WI38 (cell line): Measurements from ENCODE around the gene SUGCT.

Experiments used
- H3K4me3 ChIP-seq: 2 replicates; pipeline ENCODE4 v1.5.1; 2011; ENCODE audit warnings: low read depth, mild to moderate bottlenecking, control low read depth, low read length
- TF ChIP-seq, protein P1 (sequence below): IDR thresholded peaks from 2 replicates; pipeline ENCODE4 v1.5.1; 2012; ENCODE audit warnings: low read depth, mild to moderate bottlenecking, control low read depth, low read length

SUGCT gene

DNA sequence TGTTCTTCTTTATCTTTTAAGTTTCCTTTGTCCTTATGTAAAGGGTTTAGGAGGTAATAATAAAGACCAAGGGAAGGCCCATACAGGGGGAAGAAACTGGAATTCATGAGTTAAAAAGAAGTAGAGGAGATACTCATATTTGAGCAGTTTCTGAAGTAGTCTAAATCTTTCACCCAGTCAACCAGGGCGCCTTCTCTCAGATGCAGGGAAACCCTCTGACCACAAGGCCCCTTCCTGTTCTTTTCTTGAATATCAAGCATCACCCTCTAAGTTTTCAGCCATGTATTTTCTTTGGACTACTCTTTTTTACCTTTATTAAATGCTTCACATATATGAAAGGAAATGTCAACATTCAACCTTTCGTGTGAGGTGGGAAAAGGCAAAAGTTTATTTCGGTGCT lies 630.8 kb downstream of the SUGCT start:
- TF ChIP-seq, protein P1, sequence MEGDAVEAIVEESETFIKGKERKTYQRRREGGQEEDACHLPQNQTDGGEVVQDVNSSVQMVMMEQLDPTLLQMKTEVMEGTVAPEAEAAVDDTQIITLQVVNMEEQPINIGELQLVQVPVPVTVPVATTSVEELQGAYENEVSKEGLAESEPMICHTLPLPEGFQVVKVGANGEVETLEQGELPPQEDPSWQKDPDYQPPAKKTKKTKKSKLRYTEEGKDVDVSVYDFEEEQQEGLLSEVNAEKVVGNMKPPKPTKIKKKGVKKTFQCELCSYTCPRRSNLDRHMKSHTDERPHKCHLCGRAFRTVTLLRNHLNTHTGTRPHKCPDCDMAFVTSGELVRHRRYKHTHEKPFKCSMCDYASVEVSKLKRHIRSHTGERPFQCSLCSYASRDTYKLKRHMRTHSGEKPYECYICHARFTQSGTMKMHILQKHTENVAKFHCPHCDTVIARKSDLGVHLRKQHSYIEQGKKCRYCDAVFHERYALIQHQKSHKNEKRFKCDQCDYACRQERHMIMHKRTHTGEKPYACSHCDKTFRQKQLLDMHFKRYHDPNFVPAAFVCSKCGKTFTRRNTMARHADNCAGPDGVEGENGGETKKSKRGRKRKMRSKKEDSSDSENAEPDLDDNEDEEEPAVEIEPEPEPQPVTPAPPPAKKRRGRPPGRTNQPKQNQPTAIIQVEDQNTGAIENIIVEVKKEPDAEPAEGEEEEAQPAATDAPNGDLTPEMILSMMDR: no peak
- no peak overlapping the region for H3K4me3 ChIP-seq

DNA sequence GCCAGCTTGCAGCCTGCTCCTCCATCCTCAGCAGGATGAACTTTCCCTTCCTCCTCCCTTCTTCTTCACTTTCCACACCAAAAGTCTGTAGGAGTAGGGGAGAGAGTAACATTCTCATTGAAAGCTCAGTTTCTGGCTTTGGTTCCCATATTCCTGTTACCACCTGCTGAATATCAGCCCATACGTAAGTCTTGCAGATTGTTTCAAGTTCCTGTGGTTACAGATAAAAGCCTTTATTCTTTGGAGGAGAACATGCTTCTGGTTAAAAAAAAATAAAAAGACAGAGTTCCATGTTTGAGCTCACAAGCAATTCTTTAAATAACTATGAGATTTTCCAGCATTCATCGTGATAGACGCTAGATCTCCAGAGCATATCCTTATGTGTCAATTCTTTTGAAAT lies 637.3 kb downstream of the SUGCT start:
- TF ChIP-seq, protein P1: no peak
- H3K4me3 ChIP-seq: no peak overlapping the region

- TF ChIP-seq, protein P1: no peak
Observed at GRCh38 chr7:40773656-40774055, 638.9 kb downstream of the SUGCT start.

DNA sequence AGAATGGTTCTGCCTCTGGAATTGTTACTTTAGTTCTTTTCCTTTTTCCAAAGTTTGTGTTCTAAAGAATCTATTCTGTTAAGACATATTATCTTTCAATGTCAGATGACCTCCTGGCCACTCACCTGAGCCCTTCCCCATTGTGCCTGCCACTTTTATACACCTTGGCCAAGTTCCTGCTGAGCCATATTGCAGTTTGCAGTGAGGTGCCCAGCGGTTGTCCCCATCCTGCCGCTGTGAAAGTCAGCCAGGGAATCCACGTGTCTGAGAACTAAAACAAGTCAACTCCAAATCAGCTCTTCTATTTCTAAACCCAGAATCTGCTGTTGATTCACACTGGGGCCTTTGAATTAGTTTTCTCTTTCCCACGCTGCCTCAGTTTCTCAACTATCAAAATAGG lies 641.1 kb downstream of the SUGCT start:
- no peak overlapping the region for H3K4me3 ChIP-seq
- TF ChIP-seq, protein P1: no peak

More at GRCh38 chr7:40773656-40774055, 638.9 kb downstream of the SUGCT start:
- no peak overlapping the region for H3K4me3 ChIP-seq

GRCh38 chr7:40777730-40778312 lies 643.0 kb downstream of the SUGCT start:
- no peak overlapping the region for H3K4me3 ChIP-seq
- TF ChIP-seq, protein P1: no peak

DNA sequence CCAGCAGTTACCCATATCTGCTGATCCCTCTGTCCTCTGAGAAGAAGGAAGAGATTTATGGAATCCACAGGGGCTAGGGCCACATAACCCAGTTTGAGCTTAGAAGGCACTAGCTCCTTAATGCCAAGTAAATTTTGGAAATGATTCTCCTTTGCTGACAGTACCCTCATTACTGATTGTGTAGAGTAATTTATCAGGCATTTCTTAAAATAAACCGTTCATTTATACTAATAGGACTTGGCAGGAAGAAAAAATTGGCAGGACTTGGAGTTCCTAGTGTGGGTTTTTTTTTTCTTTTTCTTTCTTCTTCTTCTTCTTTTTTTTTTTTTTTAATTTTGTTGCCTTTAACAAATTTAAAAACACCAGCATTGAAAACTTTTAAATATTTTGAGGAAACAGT lies 645.7 kb downstream of the SUGCT start:
- TF ChIP-seq, protein P1: no peak
- no peak overlapping the region for H3K4me3 ChIP-seq

DNA sequence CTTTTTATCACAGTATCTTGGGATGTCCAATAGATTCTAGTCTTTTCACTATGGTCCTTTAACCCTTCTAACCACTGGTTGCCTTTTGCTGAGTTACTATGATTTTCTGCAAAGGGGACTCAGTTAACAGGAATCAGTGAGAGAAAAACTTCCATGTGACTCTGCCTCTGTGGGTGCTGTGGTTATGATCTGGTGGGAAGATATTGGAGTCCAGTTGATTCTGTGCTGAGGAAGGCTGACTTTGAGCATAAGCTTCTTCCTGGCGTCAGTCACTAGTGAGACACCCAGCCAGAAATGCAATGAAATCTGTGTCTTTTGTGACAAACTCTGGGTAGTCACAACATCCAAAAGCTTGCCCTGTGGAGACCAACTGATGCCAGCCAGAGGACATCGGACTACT lies 648.0 kb downstream of the SUGCT start:
- H3K4me3 ChIP-seq: no peak overlapping the region
- TF ChIP-seq, protein P1: no peak
